Activated CD8-positive, alpha-beta memory T cell treated with anti-CD3 and anti-CD28 coated beads for 48 hours (primary cell): Measurements from ENCODE around the gene FEM1B.

Experiments used
- DNase-seq, 3 experiments: peaks; one replicate each; pipeline ENCODE4 v3.0.0-alpha.2; 2020; ENCODE audit warnings: low read depth in 2 of 3, low spot score in 2 of 3

Gene FEM1B

GRCh38 chr15:68258692-68259091 is 18.9 kb upstream of the FEM1B start:
- DNase-seq, result no peak

GRCh38 chr15:68259883-68260282 is 17.7 kb upstream of the FEM1B start:
- DNase-seq, result no peak

GRCh38 chr15:68261241-68261640 is 16.3 kb upstream of the FEM1B start:
- no peak for DNase-seq

GRCh38 chr15:68261980-68262379 is 15.6 kb upstream of the FEM1B start:
- DNase-seq, result no peak

GRCh38 chr15:68262514-68263356 is 14.8 kb upstream of the FEM1B start:
- no peak for DNase-seq

GRCh38 chr15:68264282-68264681 is 13.3 kb upstream of the FEM1B start:
- no peak for DNase-seq

- no peak for DNase-seq
Observed at GRCh38 chr15:68265081-68265480, 12.5 kb upstream of the FEM1B start.

GRCh38 chr15:68265674-68266073 is 11.9 kb upstream of the FEM1B start:
- no peak for DNase-seq

- no peak for DNase-seq
Observed at GRCh38 chr15:68268405-68268804, 9.1 kb upstream of the FEM1B start.

- no peak for DNase-seq
Observed at GRCh38 chr15:68271854-68272471, 5.6 kb upstream of the FEM1B start.

GRCh38 chr15:68272721-68273271 is 4.7 kb upstream of the FEM1B start:
- no peak for DNase-seq

- no peak for DNase-seq
Observed at GRCh38 chr15:68274201-68274848, 3.2 kb upstream of the FEM1B start.

- DNase-seq, result no peak
Observed at GRCh38 chr15:68275165-68275746, 2.3 kb upstream of the FEM1B start.

GRCh38 chr15:68276668-68277067 is 877 bp upstream of the FEM1B start:
- DNase-seq, result no peak

- no peak for DNase-seq
Observed at GRCh38 chr15:68277131-68277602, 378 bp upstream of the FEM1B start.

GRCh38 chr15:68278345-68278594 is 725 bp downstream of the FEM1B start:
- DNase-seq, result peak in 1 of 3 experiments; percentile 38

GRCh38 chr15:68278595-68279405 is 1.3 kb downstream of the FEM1B start:
- DNase-seq, result no peak

GRCh38 chr15:68279779-68280753 is 2.5 kb downstream of the FEM1B start:
- no peak for DNase-seq

GRCh38 chr15:68281008-68281407 is 3.5 kb downstream of the FEM1B start:
- no peak for DNase-seq

- DNase-seq, result no peak
Observed at GRCh38 chr15:68283401-68283800, 5.9 kb downstream of the FEM1B start.
